NCI-H187 treated with DMSO at 0.1 percent for 48 hours (cell line): ENCODE results near the gene KRTAP10-12.

ENCODE experiments used
- DNase-seq: peaks from one replicate; lab custom pipeline; 2025; lab: John Stamatoyannopoulos, UW

The KRTAP10-12 gene

DNA sequence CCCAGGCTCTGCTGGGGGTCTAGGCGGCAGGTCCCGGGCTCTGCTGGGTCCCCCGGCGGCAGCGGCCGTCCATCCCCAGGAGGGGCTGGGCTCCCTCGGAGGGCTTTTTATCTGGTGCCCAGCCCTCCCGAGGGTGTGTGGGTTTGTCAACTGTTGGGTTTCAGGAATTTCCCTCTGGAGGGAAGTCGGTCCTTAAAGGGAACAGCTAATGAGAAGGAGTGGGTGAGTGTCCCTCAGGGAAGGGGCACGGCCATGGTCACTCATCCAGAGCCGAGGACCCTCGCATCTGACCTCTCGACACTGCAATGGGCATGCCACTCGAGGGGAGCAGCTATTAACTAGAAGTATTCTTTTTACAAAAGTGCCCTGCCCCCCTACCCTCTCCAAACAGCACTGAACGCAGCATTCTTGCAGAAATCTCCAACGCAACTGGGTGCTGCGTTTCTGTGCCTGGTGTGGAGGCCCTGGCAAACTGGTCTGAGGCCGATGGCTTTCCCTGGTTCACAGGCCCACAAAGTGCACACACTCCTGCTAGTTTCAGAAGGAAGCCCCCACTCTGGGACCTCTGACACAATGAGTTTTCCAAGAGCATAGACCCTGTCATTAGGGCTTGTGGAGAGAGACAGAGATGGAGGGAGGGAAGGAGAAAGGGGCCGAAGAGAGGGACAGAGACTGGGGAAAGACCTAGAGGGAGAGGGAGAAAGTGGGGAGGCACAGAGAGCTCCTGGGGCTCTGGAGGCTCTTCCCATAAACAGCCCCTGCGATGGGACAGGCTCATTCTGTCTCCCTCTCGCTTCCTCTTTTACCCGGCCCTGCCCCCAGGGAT, 15.4 kb downstream of the KRTAP10-12 start:
- DNase-seq, result no peak

DNA sequence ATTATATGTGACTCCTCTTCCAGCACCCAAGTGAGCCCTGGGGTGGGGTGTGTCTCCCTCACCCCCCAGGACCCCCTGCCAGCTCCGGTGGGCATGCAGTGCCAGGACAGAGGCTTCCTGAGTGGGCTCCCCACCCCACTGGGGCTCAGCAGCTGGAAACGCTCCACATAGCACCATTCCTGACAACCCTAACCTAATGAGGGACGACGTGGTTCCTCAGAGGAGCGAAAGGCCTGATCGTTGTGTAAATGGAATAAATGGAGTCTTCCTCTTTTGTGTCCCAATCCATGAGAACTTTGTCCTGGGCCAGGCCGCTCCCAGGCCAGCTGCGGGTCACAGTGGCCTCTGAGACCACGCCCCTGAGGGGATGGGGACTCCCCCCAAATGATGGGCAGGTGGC, 16.2 kb downstream of the KRTAP10-12 start:
- no peak for DNase-seq

DNA sequence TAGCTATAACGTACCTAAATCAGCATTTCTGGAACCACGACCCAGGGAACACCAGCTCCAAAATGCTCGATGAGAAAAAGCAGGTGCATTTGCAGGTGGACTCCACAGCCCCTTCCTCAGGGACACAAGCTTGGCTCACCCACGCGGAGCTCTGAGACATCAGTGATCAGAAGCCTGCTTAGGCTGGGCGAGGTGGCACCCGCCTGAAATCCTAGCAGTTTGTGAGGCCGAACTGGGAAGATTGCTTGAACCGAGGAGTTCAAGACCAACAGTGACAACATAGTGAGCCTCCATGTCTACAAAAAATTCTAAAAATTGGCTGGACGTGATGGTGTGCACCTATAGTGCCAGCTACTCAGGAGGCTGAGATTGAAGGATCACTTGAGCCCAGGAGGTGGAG, 16.9 kb downstream of the KRTAP10-12 start:
- DNase-seq, result no peak

DNA sequence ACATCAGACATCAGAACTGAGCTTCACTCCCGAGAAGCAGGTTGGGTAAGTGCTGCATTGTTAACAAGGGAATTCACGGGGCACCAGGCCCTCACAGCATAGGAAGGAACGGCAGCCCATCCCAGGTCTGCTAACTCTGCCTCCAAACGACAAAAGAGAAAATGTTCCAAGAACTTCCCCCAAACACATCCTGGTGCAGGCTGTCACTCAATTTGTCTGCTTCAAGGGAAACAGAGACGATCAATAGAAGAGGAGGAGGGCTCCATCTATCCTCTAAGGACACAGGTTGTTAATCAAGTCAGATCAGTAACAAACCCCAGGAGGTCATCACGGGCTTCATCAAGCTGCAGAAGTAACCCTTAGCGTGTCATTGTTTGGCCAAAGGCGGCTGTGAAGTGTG, 17.9 kb downstream of the KRTAP10-12 start:
- no peak for DNase-seq

DNA sequence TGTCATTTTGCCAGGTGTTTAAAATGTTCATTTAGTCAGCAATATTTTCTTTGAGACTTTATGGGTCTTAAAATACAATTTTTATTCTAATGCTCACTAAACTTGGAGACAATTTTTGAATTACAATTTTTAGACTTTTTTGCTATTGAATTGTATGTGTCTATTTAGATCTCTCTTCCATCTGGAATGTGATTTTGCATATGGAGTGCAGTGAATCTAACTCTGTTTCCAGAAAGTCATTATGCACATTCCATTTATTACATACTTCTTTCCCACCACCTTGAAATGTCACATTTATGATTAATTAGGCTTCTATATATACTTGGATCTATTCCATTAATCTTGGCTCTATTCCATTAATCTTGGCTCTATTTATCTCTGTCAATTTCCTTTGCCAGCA, 20.0 kb downstream of the KRTAP10-12 start:
- no peak for DNase-seq

DNA sequence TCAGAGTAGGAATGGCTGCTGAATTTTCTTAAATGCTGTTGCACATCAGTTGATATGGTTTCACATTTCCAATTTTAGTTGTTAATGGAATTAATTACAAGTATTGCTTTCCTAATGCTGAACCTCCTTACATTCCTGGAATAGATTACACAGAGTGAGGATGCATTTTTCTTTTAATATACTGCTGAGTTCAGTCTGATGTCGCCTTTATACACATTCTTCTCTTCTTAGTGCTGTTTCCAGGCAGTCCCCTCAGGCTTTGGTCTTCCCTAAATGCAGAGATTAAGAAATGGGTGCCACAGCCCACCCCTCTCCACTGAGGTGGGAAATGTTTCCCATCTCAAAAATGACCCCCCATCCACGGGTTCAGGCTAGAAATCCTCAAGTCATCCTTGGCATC, 21.1 kb downstream of the KRTAP10-12 start:
- DNase-seq, result no peak

DNA sequence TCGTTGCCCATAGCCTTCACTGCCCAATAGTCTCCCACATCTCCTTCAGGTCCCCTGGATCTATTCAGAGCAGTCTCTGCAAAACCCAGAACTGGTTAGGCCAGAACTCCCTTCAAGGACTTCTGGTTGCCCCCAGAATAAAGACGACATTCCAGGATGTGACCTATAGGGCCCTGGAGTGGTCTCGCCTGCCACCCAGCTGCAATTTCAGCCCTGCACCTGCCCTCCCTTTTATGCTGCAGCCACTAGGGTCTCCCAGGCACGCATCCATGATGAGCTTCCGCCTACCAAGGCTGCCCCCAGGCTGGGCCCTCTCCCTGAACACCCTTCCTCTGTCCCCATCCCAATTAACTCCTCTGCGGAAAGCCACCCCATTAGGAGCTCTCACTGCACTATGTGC, 21.6 kb downstream of the KRTAP10-12 start:
- no peak for DNase-seq

DNA sequence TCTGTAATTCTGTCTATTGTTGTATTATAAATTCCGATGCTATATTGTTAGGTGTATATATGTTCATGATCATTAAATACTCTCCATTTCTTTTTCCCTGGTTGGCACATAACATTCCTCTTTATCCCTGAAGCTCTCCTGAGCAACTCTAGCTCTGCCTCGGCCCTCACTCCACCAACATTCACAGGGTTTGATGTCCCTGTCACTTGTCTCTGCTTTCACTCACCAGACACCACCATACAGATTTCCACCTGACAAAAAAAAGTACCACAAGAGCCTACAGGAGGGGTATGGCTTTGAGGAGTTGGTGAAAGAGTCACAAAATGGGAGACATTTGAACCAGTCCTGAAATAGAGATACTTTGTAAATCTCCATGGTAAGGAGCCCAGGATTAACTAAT, 23.2 kb downstream of the KRTAP10-12 start:
- DNase-seq, result no peak

DNA sequence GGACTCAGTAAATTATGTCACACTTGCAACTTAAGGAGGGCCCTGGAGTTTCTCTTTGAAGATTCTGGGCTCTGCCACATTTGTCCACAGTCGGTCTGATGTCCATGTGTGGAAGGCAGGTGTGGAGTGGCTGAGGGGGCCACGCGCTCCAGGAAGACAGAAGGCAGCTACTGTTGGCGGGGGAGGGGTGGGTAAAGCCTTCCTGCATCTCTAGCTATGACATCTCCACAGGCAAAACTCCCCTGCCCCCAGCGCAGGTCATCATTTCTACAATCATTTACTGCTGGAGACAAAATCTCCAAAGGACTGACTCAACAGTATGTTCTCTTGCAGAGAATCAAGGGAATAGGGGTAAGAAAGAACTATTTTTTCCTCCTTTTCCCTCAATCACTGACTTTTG, 25.8 kb downstream of the KRTAP10-12 start:
- no peak for DNase-seq

DNA sequence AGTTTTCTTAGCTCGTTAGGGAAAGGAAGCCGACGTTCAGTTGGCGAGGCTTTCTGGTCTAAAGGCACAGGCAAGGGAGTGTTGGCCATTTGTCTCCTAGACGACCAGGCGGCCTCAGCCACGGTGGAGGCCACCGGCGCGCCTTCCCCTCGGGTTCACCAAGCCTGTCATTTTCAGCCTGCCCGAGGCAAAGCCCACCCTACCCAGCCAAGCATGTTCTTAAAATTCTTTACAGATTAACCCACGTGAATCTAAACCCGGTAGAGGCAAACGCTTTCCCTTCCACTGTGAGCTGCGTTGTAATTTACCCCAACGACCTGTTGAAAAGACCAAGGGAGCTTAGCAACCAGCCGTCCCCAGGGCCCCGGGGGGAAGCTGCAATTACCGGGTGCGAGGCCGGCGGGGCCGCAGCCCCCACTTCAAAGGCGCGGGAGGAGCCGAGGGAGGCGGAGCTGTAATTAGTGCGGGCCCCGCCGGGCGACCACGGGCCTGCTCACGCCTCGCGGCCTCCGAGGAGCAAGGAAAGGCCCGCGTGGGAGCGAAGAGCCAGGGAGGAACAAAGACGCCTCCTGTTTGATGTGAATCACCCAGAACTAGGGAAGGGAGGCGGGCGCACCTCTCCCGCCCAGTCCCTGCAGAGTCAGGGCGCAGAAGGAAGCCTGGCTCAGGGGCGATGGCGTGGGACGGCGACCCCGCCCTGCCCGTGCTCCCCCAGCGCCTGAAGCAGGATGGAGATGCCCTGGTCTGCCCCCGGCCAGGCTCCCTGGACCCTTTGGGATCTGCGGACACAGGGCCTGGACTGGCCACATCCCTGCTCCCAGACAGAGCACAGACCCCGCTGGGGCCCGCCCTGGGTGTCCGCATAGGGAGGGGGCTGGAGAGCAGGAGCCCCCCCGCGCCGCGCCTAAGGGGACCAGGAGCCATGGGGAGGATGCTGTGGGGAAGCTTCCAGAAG, 26.5 kb downstream of the KRTAP10-12 start:
- no peak for DNase-seq

DNA sequence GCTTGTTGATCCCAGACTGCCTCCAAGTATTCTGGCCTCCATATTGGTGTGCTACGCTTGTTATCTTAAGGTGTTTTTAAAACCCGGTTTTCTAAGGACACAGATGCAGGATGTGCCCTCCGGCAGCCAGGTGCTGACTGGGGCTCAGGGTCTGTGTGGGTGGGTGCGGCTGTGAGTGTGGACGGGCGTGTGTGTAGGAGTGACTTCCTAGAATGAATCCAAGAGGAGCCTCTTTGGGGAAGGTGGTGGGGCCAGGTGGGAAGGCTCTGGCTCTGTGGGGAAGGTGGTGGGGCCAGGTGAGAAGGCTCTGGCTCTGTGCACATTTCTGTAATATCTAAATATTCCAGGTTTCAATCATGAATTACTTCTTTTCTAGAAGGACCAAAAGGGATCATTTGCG, 27.2 kb downstream of the KRTAP10-12 start:
- no peak for DNase-seq

DNA sequence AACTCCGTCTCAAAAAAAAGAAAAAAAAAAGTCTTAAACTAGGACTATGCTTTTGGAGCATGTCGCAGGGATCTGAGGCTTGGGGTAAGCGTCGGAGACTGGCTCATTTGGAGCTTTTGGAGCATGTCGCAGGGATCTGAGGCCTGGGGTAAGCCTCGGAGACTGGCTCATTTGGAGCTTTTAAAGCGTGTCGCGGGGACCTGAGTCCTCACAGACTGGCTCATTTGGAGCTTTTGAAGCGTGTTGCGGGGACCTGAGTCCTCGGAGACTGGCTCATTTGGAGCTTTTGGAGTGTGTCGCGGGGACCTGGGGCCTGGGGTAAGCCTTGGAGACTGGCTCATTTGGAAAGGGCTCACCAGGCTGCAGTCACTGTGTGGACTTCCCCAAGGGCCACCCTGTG, 28.0 kb downstream of the KRTAP10-12 start:
- no peak for DNase-seq

DNA sequence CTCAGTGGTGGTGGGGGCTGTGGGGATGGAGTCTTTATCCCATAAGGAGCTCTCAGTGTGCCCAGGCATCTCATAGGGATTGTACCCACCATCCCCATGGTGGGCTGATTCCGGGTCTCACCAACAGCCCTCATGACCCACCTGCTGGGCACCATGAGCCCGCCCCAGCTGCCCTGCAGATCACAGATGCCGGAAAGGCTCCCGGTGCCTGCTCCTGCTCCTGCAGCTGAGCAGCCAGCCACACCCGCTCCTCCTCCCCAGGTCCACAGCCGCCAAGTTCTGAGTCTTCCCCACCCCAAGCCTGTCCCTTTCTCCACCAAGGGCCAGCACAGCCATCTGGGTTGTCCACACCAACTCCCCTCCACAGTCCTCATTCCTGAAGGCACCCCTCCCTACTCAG, 29.9 kb downstream of the KRTAP10-12 start:
- DNase-seq, result no peak

DNA sequence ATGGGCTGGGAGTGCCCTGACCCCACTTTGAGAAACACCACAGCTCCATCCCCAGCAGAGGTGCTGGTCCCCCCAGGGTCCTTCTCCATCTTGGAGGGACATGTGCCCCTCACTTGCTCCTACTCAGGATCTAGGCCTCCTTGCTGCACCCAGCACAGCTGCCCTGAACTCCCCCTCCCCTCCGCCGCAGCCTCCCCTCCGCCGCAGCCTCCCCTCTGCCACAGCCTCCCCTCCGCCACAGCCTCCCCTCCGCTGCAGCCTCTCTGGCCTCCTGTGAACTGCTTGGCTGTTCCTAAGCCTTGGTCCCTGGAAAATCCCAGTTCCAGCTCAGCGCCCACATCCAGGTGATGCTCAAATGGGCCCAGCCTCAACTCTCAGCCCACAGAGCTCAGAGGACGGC, 30.3 kb downstream of the KRTAP10-12 start:
- no peak for DNase-seq

DNA sequence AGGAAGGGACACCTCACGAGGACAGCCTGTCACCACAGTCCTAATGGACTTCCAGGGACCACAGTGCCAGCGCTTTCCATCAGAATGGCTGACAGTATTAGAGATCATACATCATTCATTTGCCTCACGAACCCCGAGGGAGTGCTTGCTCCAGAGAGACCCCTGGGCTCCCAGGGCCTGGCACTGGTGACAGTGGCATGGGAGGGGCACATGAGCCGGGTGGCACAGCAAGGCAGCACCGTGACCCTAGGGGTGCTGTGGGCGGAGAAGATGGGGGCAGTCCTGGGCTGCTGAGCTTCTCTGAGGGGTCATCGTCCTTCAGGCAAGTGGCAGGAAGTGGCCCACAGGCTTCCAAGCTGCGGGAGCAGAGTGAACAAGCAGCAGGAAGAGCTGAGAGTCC, 30.8 kb downstream of the KRTAP10-12 start:
- no peak for DNase-seq

DNA sequence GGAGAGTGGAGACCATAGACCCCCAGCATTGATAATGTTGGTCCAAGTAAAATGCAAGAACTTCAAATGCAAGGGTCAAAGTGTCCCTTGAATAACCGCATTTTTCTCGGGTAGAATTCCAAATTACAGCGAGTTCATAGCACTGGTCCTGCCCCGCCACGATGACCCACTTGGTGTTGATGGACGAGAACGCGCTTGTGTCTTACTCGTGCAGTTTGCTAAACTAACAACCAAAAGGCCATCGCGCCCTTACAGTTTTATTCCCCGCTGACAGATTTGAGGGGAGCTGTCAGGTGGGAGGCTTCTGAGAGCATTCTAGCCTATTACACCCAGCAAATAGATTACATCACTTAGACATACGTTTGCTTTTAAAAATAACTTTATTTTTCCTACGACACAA, 31.7 kb downstream of the KRTAP10-12 start:
- DNase-seq, result no peak

DNA sequence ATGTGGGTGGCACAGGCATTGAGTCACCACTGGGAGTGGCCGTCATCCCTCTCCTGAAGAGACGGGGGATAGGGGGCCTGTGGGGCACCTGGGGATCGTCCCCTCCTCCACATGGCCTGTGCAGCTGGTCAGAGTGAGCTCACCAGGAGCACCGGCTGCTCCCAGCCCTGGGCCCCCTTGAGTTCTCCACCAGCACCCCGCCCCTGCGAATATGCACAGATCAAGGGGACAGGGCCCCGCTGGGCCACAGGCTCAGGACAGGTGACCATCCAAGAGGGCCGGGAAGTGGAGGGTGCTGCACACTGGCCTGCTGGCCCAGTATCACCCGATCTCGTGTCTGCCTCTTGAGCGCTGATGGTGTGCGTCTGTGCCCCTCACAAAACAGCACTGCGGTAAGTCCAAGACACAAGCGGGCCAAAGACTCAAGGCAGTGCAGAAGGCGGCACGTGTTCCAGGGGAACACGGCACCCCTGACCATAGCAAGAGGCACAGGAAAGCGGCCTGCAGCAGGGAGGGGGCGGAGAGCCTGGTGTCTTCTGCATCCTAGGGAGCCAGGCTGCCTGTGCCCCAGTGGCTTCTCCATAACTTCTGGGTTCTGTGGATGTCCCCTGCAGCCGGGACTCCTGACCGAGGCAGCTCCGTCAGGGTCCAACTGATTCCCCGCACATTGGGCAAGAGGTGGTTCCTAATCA, 32.5 kb downstream of the KRTAP10-12 start:
- DNase-seq, result no peak

DNA sequence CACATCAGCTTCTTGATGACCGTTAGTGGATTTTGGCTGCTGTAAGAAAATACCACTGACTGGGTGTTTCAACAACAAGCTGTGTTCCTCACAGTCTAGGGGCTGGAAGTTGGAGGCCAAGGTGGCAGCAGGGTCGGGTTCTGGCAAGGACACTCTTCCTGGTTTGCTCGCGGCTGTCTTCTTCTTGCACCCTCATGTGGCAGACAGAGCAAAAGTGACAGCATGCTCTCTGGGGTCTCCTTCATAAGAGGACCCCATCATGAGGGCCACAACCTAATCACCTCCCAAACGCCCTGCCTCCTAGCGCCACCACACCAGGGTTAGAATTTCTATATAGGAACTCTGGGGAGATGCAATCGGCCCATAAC, 33.0 kb downstream of the KRTAP10-12 start:
- DNase-seq, result no peak

DNA sequence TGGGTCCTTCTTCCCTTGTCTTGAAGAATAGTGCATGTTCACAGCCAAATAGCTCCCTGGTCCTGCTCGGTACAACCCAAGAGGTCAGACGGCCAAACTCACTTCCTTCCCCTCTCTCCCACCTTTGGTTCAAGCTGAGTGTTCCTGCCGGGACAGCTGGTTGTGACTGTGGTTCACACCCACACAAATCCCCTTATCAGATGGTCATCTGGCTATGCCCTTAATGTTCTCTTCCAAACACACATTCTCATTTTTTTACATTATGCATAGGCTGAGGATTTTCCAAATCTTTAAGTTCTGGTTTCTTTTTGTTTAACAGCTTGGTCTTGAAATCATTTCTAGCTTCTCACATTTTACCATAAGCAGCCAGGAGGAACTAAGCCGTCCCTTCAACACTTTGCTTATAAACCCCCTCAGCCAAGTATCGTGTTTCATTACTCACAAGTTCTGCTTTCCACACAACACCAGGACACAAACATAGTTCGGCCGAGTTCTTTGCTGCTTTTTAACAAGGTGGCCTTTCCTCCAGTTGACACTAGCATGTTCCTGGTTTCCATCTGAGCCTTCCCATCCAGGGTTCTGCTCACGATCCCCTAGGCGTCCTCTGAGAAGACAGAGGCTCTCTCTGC, 34.1 kb downstream of the KRTAP10-12 start:
- no peak for DNase-seq

DNA sequence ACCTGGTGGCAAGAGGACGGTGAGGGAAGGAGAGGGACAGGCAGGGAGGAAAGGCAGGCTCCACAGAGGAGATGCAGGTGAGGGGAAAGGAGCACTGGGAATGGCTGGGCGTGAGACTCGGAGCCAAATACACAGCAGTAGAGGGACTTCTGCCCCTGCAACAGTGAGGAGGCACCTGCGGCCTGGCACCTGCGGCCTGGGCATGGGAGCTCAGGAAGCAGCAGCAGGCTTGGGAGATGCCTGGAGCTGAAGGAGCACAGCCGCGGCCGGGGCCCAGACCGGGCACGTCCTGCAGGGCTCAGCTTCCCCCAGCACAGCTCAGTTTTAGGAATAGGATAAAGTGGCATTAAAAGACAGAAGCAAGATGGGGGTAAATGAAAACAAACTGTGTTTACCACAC, 35.3 kb downstream of the KRTAP10-12 start:
- no peak for DNase-seq

DNA sequence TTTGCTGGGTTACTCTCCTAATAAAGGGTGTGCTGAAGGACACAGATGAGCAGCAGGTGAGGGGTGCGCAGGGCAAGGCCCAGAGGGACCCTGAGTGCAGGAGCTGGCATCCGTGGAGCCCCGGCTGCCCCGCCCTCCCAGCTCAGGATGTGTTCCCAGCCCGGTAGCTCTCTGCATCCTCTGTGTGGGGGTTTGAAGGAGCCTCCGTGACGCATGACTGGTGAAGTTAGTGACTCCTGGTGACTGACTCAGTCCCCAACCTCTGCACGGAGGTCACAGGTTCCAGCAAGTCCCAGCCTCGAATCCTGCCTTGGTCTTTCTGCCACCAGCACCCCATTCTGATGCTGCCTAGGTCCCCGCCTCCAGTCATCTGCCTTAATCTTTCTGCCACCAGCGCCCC, 36.0 kb downstream of the KRTAP10-12 start:
- DNase-seq, result no peak
